H1 (cell line): ENCODE data around the gene NME4. TPM values are rescaled to one million over a fixed set of nuclear protein-coding genes. Genes with fewer than 3 reads are reported as not detected.

Source experiments
- CTCF ChIA-PET: fragments of 300-600 bp; sonication (Branson Sonifier 250); formaldehyde crosslinking; loops from one replicate; lab custom pipeline; 2021; ENCODE audit not compliant: partially characterized antibody; lab: Charles Lee
- POLR2A ChIA-PET: fragments of 300-600 bp; sonication (Branson Sonifier 250); formaldehyde crosslinking; loops from one replicate; lab custom pipeline; 2021; ENCODE audit warnings: inconsistent platforms; ENCODE audit not compliant: partially characterized antibody; lab: Charles Lee
- DNase-seq, 2 experiments: peaks; one replicate each; pipeline versions ENCODE4 v3.0.0 to v3.0.0-alpha.2; 2010 to 2022; ENCODE audit warnings: low spot score in 2 of 2, low read depth in 1 of 2, mixed read lengths in 1 of 2
- FAIRE-seq: peaks from 2 replicates; lab custom pipeline; 2011; peaks lifted over from hg19 to GRCh38; lab: Jason Lieb, UNC
- H2AFZ ChIP-seq: 2 replicates; pipeline ENCODE4 v1.8.1; 2012; ENCODE audit warnings: low read length, inconsistent platforms
- H2AK5ac ChIP-seq: 2 replicates; pipeline ENCODE4 v1.6.1; 2013; ENCODE audit warnings: low read depth, low read length
- H2BK120ac ChIP-seq: replicated peaks from 2 replicates; pipeline ENCODE3; 2013; ENCODE audit warnings: low read depth, low read length, inconsistent platforms
- H2BK12ac ChIP-seq: 2 replicates; pipeline ENCODE4 v1.6.1; 2013; ENCODE audit warnings: low read depth, low read length
- H2BK15ac ChIP-seq: 2 replicates; pipeline ENCODE4 v1.6.1; 2013; ENCODE audit warnings: low read length
- H2BK20ac ChIP-seq: 2 replicates; pipeline ENCODE4 v1.6.1; 2013; ENCODE audit warnings: low read length
- H2BK5ac ChIP-seq: 2 replicates; pipeline ENCODE4 v1.6.1; 2013; ENCODE audit warnings: low read depth, low read length
- H3K14ac ChIP-seq: 2 replicates; pipeline ENCODE4 v1.6.1; 2013; ENCODE audit warnings: inconsistent platforms; ENCODE audit not compliant: insufficient read length
- H3K18ac ChIP-seq: 2 replicates; pipeline ENCODE4 v1.6.1; 2013; ENCODE audit warnings: low read length; ENCODE audit errors: extremely low read depth
- H3K23ac ChIP-seq: 2 replicates; pipeline ENCODE4 v1.6.1; 2013; ENCODE audit warnings: inconsistent platforms; ENCODE audit not compliant: insufficient read length
- H3K23me2 ChIP-seq: 2 replicates; pipeline ENCODE4 v1.6.1; 2013; ENCODE audit warnings: low read depth, low read length
- H3K27ac ChIP-seq: 2 replicates; pipeline ENCODE4 v1.6.1; 2011; ENCODE audit warnings: low read depth, low read length, inconsistent platforms
- H3K27me3 ChIP-seq, 4 experiments: replicated peaks in 1 of 4; 1 replicate in 1 of 4; 2 replicates in 3 of 4; pipeline versions ENCODE4 v1.6.1 to v1.8.1; 2011 to 2013; ENCODE audit warnings: low read length in 3 of 4, mild to moderate bottlenecking in 3 of 4, inconsistent platforms in 2 of 4, mixed read lengths in 2 of 4, moderate library complexity in 1 of 4; ENCODE audit not compliant: control insufficient read depth in 3 of 4, insufficient read depth in 3 of 4; ENCODE audit errors: extremely low read depth in 1 of 4
- H3K36me3 ChIP-seq, 4 experiments: 2 replicates each; pipeline versions ENCODE4 v1.6.1 to v1.8.1; 2011 to 2013; ENCODE audit warnings: mild to moderate bottlenecking in 4 of 4, low read length in 3 of 4, moderate library complexity in 2 of 4, control low read depth in 1 of 4, inconsistent platforms in 1 of 4; ENCODE audit not compliant: insufficient read depth in 4 of 4, control insufficient read depth in 2 of 4
- H3K4ac ChIP-seq: replicated peaks from 2 replicates; pipeline ENCODE3; 2013; ENCODE audit warnings: low read length, low read depth, mixed read lengths, inconsistent platforms; ENCODE audit not compliant: insufficient read length
- H3K4me1 ChIP-seq, 4 experiments: replicated peaks in 1 of 4; 1 replicate in 1 of 4; 2 replicates in 3 of 4; pipeline versions ENCODE4 v1.6.1 to v1.8.1; 2011 to 2013; ENCODE audit warnings: low read length in 3 of 4, inconsistent platforms in 2 of 4, mixed read lengths in 1 of 4; ENCODE audit not compliant: insufficient read depth in 4 of 4, control insufficient read depth in 3 of 4
- H3K4me2 ChIP-seq, 2 experiments: 2 replicates each; pipeline versions ENCODE4 v1.6.1 to v1.8.1; 2011 to 2013; ENCODE audit warnings: low read depth in 2 of 2, low read length in 2 of 2, control low read depth in 1 of 2, inconsistent platforms in 1 of 2, mild to moderate bottlenecking in 1 of 2; ENCODE audit not compliant: insufficient read depth in 1 of 2
- H3K4me3 ChIP-seq, 4 experiments: fragments of 200-600, 300-600 bp in 1 of 4; sonication (generic), shearing (Covaris generic), sonication (Bioruptor Twin) in 1 of 4; 2 replicates each; pipeline versions ENCODE4 v1.5.1 to v1.8.1; 2011 to 2016; ENCODE audit warnings: low read length in 4 of 4, low read depth in 3 of 4, control low read depth in 2 of 4, inconsistent platforms in 2 of 4, mild to moderate bottlenecking in 2 of 4, mixed read lengths in 1 of 4, moderate library complexity in 1 of 4; ENCODE audit not compliant: insufficient read depth in 2 of 4; ENCODE audit errors: extremely low read depth in 1 of 4
- H3K56ac ChIP-seq: replicated peaks from 2 replicates; pipeline ENCODE3; 2013; ENCODE audit warnings: low read depth, mild to moderate bottlenecking, mixed read lengths, low read length, inconsistent platforms; ENCODE audit not compliant: insufficient read length
- H3K79me1 ChIP-seq: 2 replicates; pipeline ENCODE4 v1.6.1; 2013; ENCODE audit warnings: low read depth, low read length, control low read depth
- H3K79me2 ChIP-seq, 2 experiments: 2 replicates each; pipeline versions ENCODE4 v1.6.1 to v1.8.1; 2012 to 2013; ENCODE audit warnings: low read length in 2 of 2, mild to moderate bottlenecking in 2 of 2, inconsistent platforms in 1 of 2; ENCODE audit not compliant: insufficient read depth in 2 of 2, control insufficient read depth in 1 of 2
- H3K9ac ChIP-seq, 4 experiments: replicated peaks in 1 of 4; 1 replicate in 1 of 4; 2 replicates in 3 of 4; pipeline versions ENCODE4 v1.6.1 to v1.8.1; 2011 to 2013; ENCODE audit warnings: low read depth in 3 of 4, low read length in 3 of 4, control low read depth in 2 of 4, mild to moderate bottlenecking in 2 of 4, moderate library complexity in 2 of 4, inconsistent platforms in 1 of 4; ENCODE audit errors: extremely low read depth in 1 of 4
- H3K9me3 ChIP-seq, 2 experiments: 2 replicates each; pipeline versions ENCODE4 v1.6.1 to v1.8.1; 2012 to 2013; ENCODE audit warnings: mild to moderate bottlenecking in 2 of 2, moderate library complexity in 2 of 2, control low read depth in 1 of 2, inconsistent platforms in 1 of 2, low read depth in 1 of 2, low read length in 1 of 2, mixed read lengths in 1 of 2; ENCODE audit not compliant: insufficient read depth in 2 of 2
- H4K20me1 ChIP-seq, 2 experiments: replicated peaks in 1 of 2; 2 replicates each; pipeline versions ENCODE3 to v1.8.1; 2011 to 2013; ENCODE audit warnings: inconsistent platforms in 2 of 2, low read length in 2 of 2, mild to moderate bottlenecking in 1 of 2; ENCODE audit not compliant: insufficient read depth in 2 of 2, control insufficient read depth in 1 of 2
- H4K5ac ChIP-seq: 2 replicates; pipeline ENCODE4 v1.6.1; 2013; ENCODE audit warnings: low read length, low read depth, mixed read lengths, inconsistent platforms; ENCODE audit not compliant: insufficient read length
- H4K8ac ChIP-seq: 2 replicates; pipeline ENCODE4 v1.8.0; 2013; ENCODE audit warnings: mild to moderate bottlenecking, moderate library complexity, low read length, inconsistent platforms; ENCODE audit not compliant: insufficient read depth; ENCODE audit errors: extremely low read depth
- H4K91ac ChIP-seq: replicated peaks from 2 replicates; pipeline ENCODE3; 2013; ENCODE audit warnings: low read length, mixed read lengths, inconsistent platforms; ENCODE audit not compliant: insufficient read length
- BACH1 ChIP-seq: IDR thresholded peaks from 2 replicates; pipeline ENCODE4 v1.6.1; 2012; ENCODE audit warnings: low read length, improper control_type of control experiment
- CREB1 ChIP-seq: IDR thresholded peaks from 2 replicates; pipeline ENCODE4 v1.6.1; 2012; ENCODE audit warnings: inconsistent platforms
- HDAC2 ChIP-seq, 2 experiments: fragments of 300-600 bp in 1 of 2; sonication (generic) in 1 of 2; IDR thresholded peaks; 2 replicates each; pipeline ENCODE4 v1.6.1; 2011 to 2012; ENCODE audit warnings: low read depth in 2 of 2, low read length in 2 of 2, mild to moderate bottlenecking in 2 of 2, moderate library complexity in 2 of 2, borderline replicate concordance in 1 of 2, inconsistent platforms in 1 of 2
- MAFK ChIP-seq: IDR thresholded peaks from 2 replicates; pipeline ENCODE4 v1.6.1; 2012; ENCODE audit warnings: low read depth, mild to moderate bottlenecking, improper control_type of control experiment, low read length
- PHF8 ChIP-seq: fragments of 200-600 bp; sonication (generic); conservative IDR thresholded peaks from 2 replicates; pipeline ENCODE4 v1.7.1; 2012; ENCODE audit warnings: low read depth, mild to moderate bottlenecking, inconsistent platforms, low read length, moderate library complexity
- POLR2AphosphoS5 ChIP-seq: IDR thresholded peaks from 2 replicates; pipeline ENCODE4 v1.6.1; 2011; ENCODE audit warnings: low read depth, low read length
- SIN3A ChIP-seq, 2 experiments: IDR thresholded peaks in 1 of 2; conservative IDR thresholded peaks in 1 of 2; 2 replicates each; pipeline ENCODE4 v1.6.1; 2011 to 2012; ENCODE audit warnings: low read length in 2 of 2, improper control_type of control experiment in 1 of 2, low read depth in 1 of 2, mild to moderate bottlenecking in 1 of 2
- USF2 ChIP-seq: IDR thresholded peaks from 2 replicates; pipeline ENCODE4 v1.6.1; 2011; ENCODE audit warnings: low read length, improper control_type of control experiment
- WGBS, 2 experiments: shearing (Covaris generic) in 1 of 2; methylation state at CpG; one replicate each; pipeline versions ENCODE4 v1.1.6 to v1.1.7; 2013 to 2015; ENCODE audit warnings: low lambda C conversion rate in 2 of 2, mixed read lengths in 2 of 2, inconsistent platforms in 1 of 2, low coverage in 1 of 2, missing lambda C conversion rate in 1 of 2; ENCODE audit not compliant: insufficient replicate concordance in 2 of 2, insufficient coverage in 1 of 2, insufficient read length in 1 of 2; ENCODE audit errors: extremely low coverage in 1 of 2, missing lambda C conversion rate in 1 of 2; 5-methylcytosine and 5-hydroxymethylcytosine counted together
- polyA plus RNA-seq, 7 experiments: library from polyadenylated mRNA; depleted of rRNA in 3 of 7; stranded (reverse) in 5 of 7; unstranded in 2 of 7; fragments of >200 nt in 5 of 7; fragments of 200-250 nt in 2 of 7; gene quantifications; 1 replicate in 5 of 7; 2 replicates in 1 of 7; 4 replicates in 1 of 7; pipeline versions ENCODE4 v1.2.1 to v1.2.3, GENCODE V29; 2011 to 2013; ENCODE audit warnings: missing spikeins in 2 of 7, mixed read lengths in 2 of 7
- total RNA-seq: library from RNA; stranded (reverse); fragmentation: NEBNext Ultra II Directional; extraction: Animal tissue kit (Norgen Biotek cat#: 25700); gene quantifications from 2 replicates; pipeline ENCODE4 v1.2.1, GENCODE V29; 2021

Gene NME4
- total and polyA plus RNA-seq, 2 of the 8 experiments (the other 6 are each of a cell fraction or from before 2014, with no cell fraction given), result 408 to 863 TPM

DNA sequence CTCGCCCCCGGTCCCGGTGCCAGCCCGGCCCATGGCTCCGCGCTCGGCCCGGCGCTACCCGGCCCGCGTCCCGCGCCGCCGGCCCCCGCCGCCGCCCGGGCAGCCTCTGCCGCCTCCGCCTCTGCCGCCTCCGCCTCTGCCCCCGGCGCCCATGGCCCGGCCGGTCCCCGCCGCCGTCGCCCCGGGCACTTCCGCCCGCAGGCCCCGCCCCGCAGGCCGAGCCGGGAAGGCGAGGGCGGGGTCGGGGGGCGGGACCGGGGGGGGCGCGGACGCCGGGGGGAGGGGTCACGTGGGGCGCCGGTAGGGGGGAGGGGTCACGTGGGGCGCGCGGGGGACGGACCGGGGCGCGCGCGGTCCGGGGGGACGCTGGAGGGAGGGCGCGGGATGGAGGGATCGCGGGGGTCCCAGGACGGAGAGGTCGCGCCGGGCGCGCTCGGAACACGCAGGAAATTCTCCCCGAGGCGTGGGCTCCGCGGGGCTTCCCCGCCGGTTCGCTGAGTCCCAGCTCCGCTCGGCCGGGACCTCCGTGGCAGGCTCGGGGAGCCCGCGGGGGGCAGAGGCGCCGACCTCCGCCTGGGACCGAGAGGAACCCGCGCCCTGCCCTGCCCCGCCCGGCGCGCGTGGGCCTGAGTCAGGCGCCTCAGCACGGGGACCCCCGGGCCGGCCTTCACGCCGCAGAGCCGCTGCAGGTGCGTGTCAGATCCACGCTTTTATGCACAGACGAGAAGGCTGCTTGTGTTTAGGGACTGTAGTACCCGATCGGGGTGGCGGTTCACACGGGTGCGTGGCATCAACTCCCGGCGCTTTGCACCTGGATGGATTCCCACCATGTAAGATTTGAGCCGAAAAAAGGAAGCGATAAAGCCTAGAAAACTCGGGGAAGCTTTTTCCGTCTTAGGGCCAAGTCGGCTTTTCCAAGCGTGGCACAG lies 14.9 kb upstream of the NME4 start, which contains the start of gene PGAP6:
TSS of gene PGAP6 (minus strand) at position 190 of the 929 bp plus-strand sequence. CDS start at position 33, 157 bp downstream.
- H3K27ac ChIP-seq, result peak within 1 kb of the TSS; percentile 37; the same call in 1 of the 2 replicates

More for the DNA sequence above, 14.9 kb upstream of the NME4 start, which contains the start of gene PGAP6:
- peaks cover 0 to 3% (median under 1%) of the 10 kb centered on the region in 4 experiments; a peak in 2 of 7 replicates for H3K27me3 ChIP-seq
- POLR2A ChIA-PET, result interaction anchor here (0.8 to 7.3 kb wide), 8 partner anchors 10 to 299 kb away, joined by 3 to 67 read pairs (median 8); partner anchors contain the start of genes DECR2, MRPL28 and NME4
- peak within 1 kb of the TSS; percentile 53 for H4K5ac ChIP-seq
- peak within 1 kb of the TSS; percentile 93 to 95 for H3K4me2 ChIP-seq
- H3K4ac ChIP-seq, result peak within 1 kb of the TSS; percentile 30
- H2BK12ac ChIP-seq, result peak within 1 kb of the TSS; percentile 84; the same call in 1 of the 2 replicates
- CTCF ChIA-PET, result interaction anchor here (0.6 to 2.5 kb wide), 3 partner anchors 10 to 150 kb away, joined by 3 to 12 read pairs (median 7); no protein-coding TSS in a partner anchor
- peak within 1 kb of the TSS; percentile 72 for H2BK120ac ChIP-seq
- H3K56ac ChIP-seq, result peak within 1 kb of the TSS; percentile 90
- H3K4me1 ChIP-seq, result peaks cover 8 to 28% (median 19%) of the 10 kb centered on the region in 4 experiments
- peak within 1 kb of the TSS; percentile 59 to 99 (median 82) for H3K4me3 ChIP-seq
- WGBS, 2 experiments, result 1% methylated on average over 24 of the region's 123 CpGs; no CpG with 5 or more reads in 1 of the 2 experiments
- H3K23ac ChIP-seq, result no peak within 1 kb of the TSS
- no peak within 1 kb of the TSS for H4K8ac ChIP-seq
- peaks cover 0 to 24% of the 10 kb centered on the region in 2 experiments; a peak in 2 of 4 replicates for H3K79me2 ChIP-seq
- H2BK5ac ChIP-seq, result peak within 1 kb of the TSS; percentile 87; the same call in 1 of the 2 replicates
- peaks cover 13% of the 10 kb centered on the region for H3K23me2 ChIP-seq
- H2AK5ac ChIP-seq, result 0 out of 2 replicates have a peak within 1 kb of the TSS, but pooled peaks have one; percentile 24
- no peak within 1 kb of the TSS for H2AFZ ChIP-seq
- no peaks in the 10 kb centered on the region for H3K9me3 ChIP-seq
- H2BK15ac ChIP-seq, result peak within 1 kb of the TSS; percentile 99
- H4K91ac ChIP-seq, result peak within 1 kb of the TSS; percentile 37
- peak in 1 of 2 experiments; percentile 70 for DNase-seq
- peaks cover 4% of the 10 kb centered on the region; the same call in 1 of the 2 replicates for H3K79me1 ChIP-seq
- no peak for FAIRE-seq
- peaks cover 11 to 14% of the 10 kb centered on the region in 2 experiments for H4K20me1 ChIP-seq
- peak within 1 kb of the TSS; percentile 42 to 94 (median 51) for H3K9ac ChIP-seq
- peaks cover 0 to 7% (median under 1%) of the 10 kb centered on the region in 4 experiments; a peak in 3 of 8 replicates for H3K36me3 ChIP-seq
- peak within 1 kb of the TSS; percentile 78 for H3K18ac ChIP-seq
- H3K14ac ChIP-seq, result no peak within 1 kb of the TSS
- no peak within 1 kb of the TSS for H2BK20ac ChIP-seq
- TF ChIP-seq USF2 (peak; percentile 33; the same call in 1 of the 2 replicates), CREB1 (0 out of 2 replicates have a peak, but pooled peaks have one; percentile 20), POLR2AphosphoS5 (no peak), HDAC2 (IDR thresholded peaks at IDR 0.05; ENCODE audit: borderline replicate concordance in 1 of 2, low read depth in 2 of 2, low read length in 2 of 2) (peak; percentile 6 to 71; a peak in 1 of 4 replicates), SIN3A (conservative IDR thresholded peaks at IDR 0.05 in 1 of 2, IDR thresholded peaks at IDR 0.05 in 1 of 2; ENCODE audit: low read depth in 1 of 2, low read length in 2 of 2) (no peak; a peak in 2 of 4 replicates), PHF8 (peak; percentile 51; the same call in 1 of the 2 replicates), MAFK (no peak), BACH1 (peak; percentile 12; the same call in 1 of the 2 replicates)
- TF ChIP-seq, all 59 proteins: peak for 5
